HCT116 (cell line): ENCODE data around the gene ELMOD3. TPM values are rescaled to one million over a fixed set of nuclear protein-coding genes. Genes with fewer than 3 reads are reported as not detected.

Experiments used
- ATAC-seq: fragments of 200-7000 bp; cut with Tn5 transposase; 2 replicates; pipeline ENCODE4 v1.9.1; 2020; ENCODE audit warnings: mild to moderate bottlenecking, moderate library complexity
- BruUV-seq: library from RNA; stranded (reverse); fragments of 400-500 nt; replicated peaks from 2 replicates; lab custom pipeline; 2021; lab: Mats Ljungman, UMichigan
- CTCF ChIA-PET: fragments of 300-600 bp; sonication (Branson Sonifier 250); formaldehyde crosslinking; loops from one replicate; lab custom pipeline; 2021; ENCODE audit warnings: antibody characterized with exemption; lab: Charles Lee
- POLR2A ChIA-PET: fragments of 300-600, 350-600 bp; sonication (Branson Sonifier 250); formaldehyde crosslinking; loops from one replicate; lab custom pipeline; 2021; ENCODE audit warnings: antibody characterized with exemption; lab: Charles Lee
- RAD21 ChIA-PET, 2 experiments: fragments of 300-600 bp; sonication (Branson Sonifier 250); formaldehyde crosslinking; loops; one replicate each; lab custom pipeline; 2023; ENCODE audit warnings: low total read pairs in 2 of 2; ENCODE audit not compliant: uncharacterized antibody in 2 of 2, unreplicated experiment in 2 of 2, low non-redundant PET in 1 of 2; lab: Charles Lee
- DNase-seq: peaks from one replicate; pipeline ENCODE4 v3.0.0-alpha.2; 2010; ENCODE audit warnings: low read depth, low spot score
- H2AFZ ChIP-seq: fragments of 200-600 bp; shearing (Covaris generic), sonication (generic); 2 replicates; pipeline ENCODE4 v1.6.1; 2017; ENCODE audit warnings: low read depth, mixed run types, mixed read lengths, antibody characterized with exemption, low read length; ENCODE audit not compliant: poor library complexity, severe bottlenecking
- H3K27ac ChIP-seq: 2 replicates; pipeline ENCODE4 v1.5.1; 2012; ENCODE audit warnings: low read depth, low read length
- H3K27me3 ChIP-seq: fragments of 200-600 bp; sonication (generic); 2 replicates; pipeline ENCODE4 v1.6.1; 2016; ENCODE audit warnings: mixed run types, low read length, mixed read lengths; ENCODE audit not compliant: insufficient read depth
- H3K36me3 ChIP-seq, 2 experiments: fragments of 200-500 bp in 1 of 2; fragments of 200-600 bp in 1 of 2; sonication (Bioruptor generic) in 1 of 2; sonication (generic) in 1 of 2; 2 replicates each; pipeline versions ENCODE4 v1.5.1 to v1.6.1; 2014 to 2016; ENCODE audit warnings: low read length in 2 of 2, inconsistent platforms in 1 of 2, mixed read lengths in 1 of 2, mixed run types in 1 of 2; ENCODE audit not compliant: insufficient read depth in 2 of 2, control insufficient read depth in 1 of 2
- H3K4me1 ChIP-seq, 2 experiments: fragments of 200-600 bp in 1 of 2; sonication (generic) in 1 of 2; 2 replicates each; pipeline versions ENCODE4 v1.5.1 to v1.6.1; 2012 to 2017; ENCODE audit warnings: low read length in 2 of 2, inconsistent platforms in 1 of 2, mild to moderate bottlenecking in 1 of 2, mixed read lengths in 1 of 2, mixed run types in 1 of 2, moderate library complexity in 1 of 2; ENCODE audit not compliant: insufficient read depth in 2 of 2, control insufficient read depth in 1 of 2
- H3K4me2 ChIP-seq: fragments of 200-600 bp; sonication (generic); 2 replicates; pipeline ENCODE4 v1.6.1; 2017; ENCODE audit warnings: mixed run types, low read length, mixed read lengths
- H3K4me3 ChIP-seq, 2 experiments: fragments of 200-600 bp in 1 of 2; sonication (generic) in 1 of 2; replicated peaks in 1 of 2; 2 replicates each; pipeline ENCODE4 v1.5.1; 2011 to 2016; ENCODE audit warnings: low read length in 2 of 2, control low read depth in 1 of 2, low read depth in 1 of 2, mild to moderate bottlenecking in 1 of 2, mixed read lengths in 1 of 2, mixed run types in 1 of 2
- H3K79me2 ChIP-seq: fragments of 200-600 bp; sonication (generic); 2 replicates; pipeline ENCODE4 v1.6.1; 2017; ENCODE audit warnings: mild to moderate bottlenecking, mixed run types, low read length, moderate library complexity, mixed read lengths; ENCODE audit not compliant: insufficient read depth
- H3K9ac ChIP-seq: fragments of 200-600 bp; sonication (generic); 2 replicates; pipeline ENCODE4 v1.6.1; 2016; ENCODE audit warnings: low read length, mixed read lengths
- H3K9me2 ChIP-seq: fragments of 200-600 bp; sonication (generic), shearing (Covaris generic); 2 replicates; pipeline ENCODE4 v1.6.1; 2017; ENCODE audit warnings: mixed run types, mild to moderate bottlenecking, moderate library complexity; ENCODE audit not compliant: insufficient read depth
- H3K9me3 ChIP-seq, 2 experiments: fragments of 200-500 bp in 1 of 2; fragments of 200-600 bp in 1 of 2; sonication (Bioruptor generic) in 1 of 2; sonication (generic) in 1 of 2; 2 replicates each; pipeline ENCODE4 v1.6.1; 2014 to 2017; ENCODE audit warnings: low read length in 2 of 2, mixed read lengths in 2 of 2, inconsistent platforms in 1 of 2, low read depth in 1 of 2, mild to moderate bottlenecking in 1 of 2, mixed run types in 1 of 2, moderate library complexity in 1 of 2; ENCODE audit not compliant: control insufficient read depth in 1 of 2, insufficient read depth in 1 of 2
- H4K20me1 ChIP-seq: fragments of 200-600 bp; sonication (generic), shearing (Covaris generic); 2 replicates; pipeline ENCODE4 v1.6.1; 2017; ENCODE audit warnings: mixed run types, mild to moderate bottlenecking, moderate library complexity; ENCODE audit not compliant: insufficient read depth
- CTCF ChIP-seq, 3 experiments: fragments of 200-600 bp in 1 of 3; sonication (generic) in 1 of 3; IDR thresholded peaks in 2 of 3; conservative IDR thresholded peaks in 1 of 3; 2 replicates each; pipeline ENCODE4 v1.5.1; 2012 to 2017; ENCODE audit warnings: low read depth in 2 of 3, low read length in 2 of 3, antibody characterized with exemption in 1 of 3, borderline replicate concordance in 1 of 3, control low read depth in 1 of 3, mild to moderate bottlenecking in 1 of 3, mixed read lengths in 1 of 3, mixed run types in 1 of 3, moderate library complexity in 1 of 3; ENCODE audit not compliant: insufficient read depth in 1 of 3
- EGR1 ChIP-seq: IDR thresholded peaks from 2 replicates; pipeline ENCODE4 v1.6.1; 2012; ENCODE audit warnings: low read depth
- RAD21 ChIP-seq: IDR thresholded peaks from 2 replicates; pipeline ENCODE4 v1.6.1; 2012; ENCODE audit warnings: low read depth, mild to moderate bottlenecking
- intact Hi-C: fragments of 100-400 bp; cut with micrococcal nuclease; formaldehyde crosslinking; loops from 2 replicates; pipeline ENCODE4 v1.10.0; 2022
- total RNA-seq: library from RNA; stranded (reverse); gene quantifications from one replicate; pipeline ENCODE4 v1.2.1, GENCODE V29; 2021; ENCODE audit not compliant: unreplicated experiment

Gene ELMOD3
- total RNA-seq, 1 experiment from 2014 or later: 9.2 TPM

- no TSS peak for BruUV-seq
- no peak for ATAC-seq
- DNase-seq: no peak
- H3K79me2 ChIP-seq: peaks cover 65% of the 10 kb centered on the region
- peaks cover 6 to 14% of the 10 kb centered on the region in 2 experiments for H3K4me1 ChIP-seq
- no peak overlapping the region for H2AFZ ChIP-seq
- no peak overlapping the region for H3K4me2 ChIP-seq
- POLR2A ChIA-PET: no interaction called here
- no peaks in the 10 kb centered on the region for H3K27me3 ChIP-seq
- no peaks in the 10 kb centered on the region for H3K9me2 ChIP-seq
- peaks cover 0 to 4% of the 10 kb centered on the region in 2 experiments; a peak in 1 of 4 replicates for H3K9me3 ChIP-seq
- H3K4me3 ChIP-seq: no peak overlapping the region
- no peaks in the 10 kb centered on the region for H4K20me1 ChIP-seq
- RAD21 ChIA-PET: no interaction called here
- H3K36me3 ChIP-seq: peaks cover 3 to 7% of the 10 kb centered on the region in 2 experiments; a peak in 1 of 4 replicates
- no peak overlapping the region for H3K9ac ChIP-seq
- TF ChIP-seq CTCF (IDR thresholded peaks at IDR 0.05 in 2 of 3, conservative IDR thresholded peaks at IDR 0.05 in 1 of 3; ENCODE audit: borderline replicate concordance in 1 of 3, insufficient read depth in 1 of 3, low read depth in 2 of 3, low read length in 2 of 3): no peak
- no peak for TF ChIP-seq RAD21
- no peak for TF ChIP-seq EGR1
- CTCF ChIA-PET: no interaction called here
- H3K27ac ChIP-seq: no peak overlapping the region
- intact Hi-C loops: no loop called here
Observed at GRCh38 chr2:85405201-85406059, 50.9 kb downstream of the ELMOD3 start.
